Nephron (organoid): ENCODE data around the gene POC1A.

Experiments used
- H3K27ac Mint-ChIP-seq, 3 experiments: 2 replicates each; pipeline ENCODE4 v1.8.0; 2020; ENCODE audit warnings: mixed read lengths in 3 of 3, mild to moderate bottlenecking in 2 of 3, moderate library complexity in 1 of 3
- H3K27me3 Mint-ChIP-seq: 2 replicates; pipeline ENCODE4 v1.8.0; 2021; ENCODE audit warnings: low read depth, mild to moderate bottlenecking, moderate library complexity, mixed read lengths
- H3K36me3 Mint-ChIP-seq: 2 replicates; pipeline ENCODE4 v1.8.0; 2020; ENCODE audit warnings: low read depth, mixed read lengths
- H3K4me1 Mint-ChIP-seq: 2 replicates; pipeline ENCODE4 v1.8.0; 2020; ENCODE audit warnings: mixed read lengths
- H3K4me3 Mint-ChIP-seq, 3 experiments: 2 replicates each; pipeline ENCODE4 v1.8.0; 2020; ENCODE audit warnings: mild to moderate bottlenecking in 3 of 3, mixed read lengths in 3 of 3, moderate library complexity in 2 of 3
- H3K9me3 Mint-ChIP-seq: 2 replicates; pipeline ENCODE4 v1.8.0; 2020; ENCODE audit warnings: mixed read lengths
- TF ChIP-seq, protein P1 (sequence below), 3 experiments: fragments of 200-600 bp; sonication (generic); IDR thresholded peaks; one replicate each; pipeline ENCODE4 v1.5.0; 2021; ENCODE audit warnings: antibody characterized with exemption in 3 of 3; ENCODE audit not compliant: unreplicated experiment in 3 of 3

Gene POC1A

DNA sequence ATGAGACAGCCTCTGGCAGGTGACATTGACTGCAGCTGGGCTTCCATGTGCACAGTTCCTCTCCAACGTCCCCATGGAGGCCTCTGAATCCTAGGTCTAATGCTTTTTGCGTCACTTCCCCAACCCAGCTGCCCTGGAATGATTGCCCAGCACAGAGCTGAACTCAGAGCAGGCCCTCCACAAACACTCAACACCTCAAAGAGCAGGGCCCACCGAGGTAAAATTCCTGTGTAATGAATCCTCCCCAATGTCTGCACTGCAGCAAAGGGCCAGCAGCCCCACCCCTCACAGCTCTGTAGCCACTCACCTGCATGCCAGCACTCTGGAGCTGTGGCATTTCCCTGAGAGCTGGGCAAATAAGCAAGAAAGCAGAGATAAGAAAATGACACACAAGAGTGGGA lies 55.2 kb downstream of the POC1A start:
- Mint-ChIP-seq H3K4me1 (peaks cover 8% of the 10 kb centered on the region), H3K4me3 (no peak overlapping the region), H3K27ac (no peak overlapping the region), H3K27me3 (no peaks in the 10 kb centered on the region), H3K9me3 (peaks cover 12% of the 10 kb centered on the region), H3K36me3 (peaks cover 29% of the 10 kb centered on the region)
- TF ChIP-seq, protein P1, sequence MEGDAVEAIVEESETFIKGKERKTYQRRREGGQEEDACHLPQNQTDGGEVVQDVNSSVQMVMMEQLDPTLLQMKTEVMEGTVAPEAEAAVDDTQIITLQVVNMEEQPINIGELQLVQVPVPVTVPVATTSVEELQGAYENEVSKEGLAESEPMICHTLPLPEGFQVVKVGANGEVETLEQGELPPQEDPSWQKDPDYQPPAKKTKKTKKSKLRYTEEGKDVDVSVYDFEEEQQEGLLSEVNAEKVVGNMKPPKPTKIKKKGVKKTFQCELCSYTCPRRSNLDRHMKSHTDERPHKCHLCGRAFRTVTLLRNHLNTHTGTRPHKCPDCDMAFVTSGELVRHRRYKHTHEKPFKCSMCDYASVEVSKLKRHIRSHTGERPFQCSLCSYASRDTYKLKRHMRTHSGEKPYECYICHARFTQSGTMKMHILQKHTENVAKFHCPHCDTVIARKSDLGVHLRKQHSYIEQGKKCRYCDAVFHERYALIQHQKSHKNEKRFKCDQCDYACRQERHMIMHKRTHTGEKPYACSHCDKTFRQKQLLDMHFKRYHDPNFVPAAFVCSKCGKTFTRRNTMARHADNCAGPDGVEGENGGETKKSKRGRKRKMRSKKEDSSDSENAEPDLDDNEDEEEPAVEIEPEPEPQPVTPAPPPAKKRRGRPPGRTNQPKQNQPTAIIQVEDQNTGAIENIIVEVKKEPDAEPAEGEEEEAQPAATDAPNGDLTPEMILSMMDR (IDR thresholded peaks at IDR 0.05; ENCODE audit: unreplicated experiment in 3 of 3): no peak

DNA sequence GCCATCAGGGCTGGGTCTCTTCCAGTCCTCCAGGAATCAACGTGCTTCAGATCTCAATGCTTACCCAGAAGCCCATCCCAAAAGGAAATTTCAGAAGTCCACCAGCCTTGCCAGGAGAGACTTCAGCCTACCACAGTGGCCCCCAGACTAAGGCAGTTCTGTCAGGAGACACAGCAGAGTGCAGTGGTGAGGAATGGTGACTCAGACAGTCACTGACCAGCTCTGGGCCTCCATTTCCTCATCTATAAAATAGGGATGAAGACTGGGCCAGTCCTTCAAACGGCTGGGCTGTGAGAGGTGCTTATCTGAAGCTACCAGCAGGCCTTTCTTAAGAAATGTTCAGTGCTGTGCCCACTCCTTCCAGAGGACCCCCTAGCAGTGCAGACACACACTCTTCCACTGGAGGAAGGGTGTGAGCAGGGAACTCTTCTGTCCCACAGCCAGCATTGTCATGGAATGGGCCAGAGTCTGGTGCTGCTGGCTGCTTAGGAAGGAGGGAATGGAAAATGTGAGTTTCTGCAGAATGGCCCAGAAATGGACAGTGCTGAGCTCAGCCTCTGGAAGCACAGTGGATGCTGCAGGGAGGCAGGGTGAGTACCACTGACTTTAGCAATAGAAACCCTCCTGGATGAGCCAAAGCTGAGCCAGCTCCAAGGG lies 56.2 kb downstream of the POC1A start:
- TF ChIP-seq, protein P1 (IDR thresholded peaks at IDR 0.05; ENCODE audit: unreplicated experiment in 3 of 3): no peak
- peaks cover 14% of the 10 kb centered on the region for H3K4me1 Mint-ChIP-seq
- peaks cover 29% of the 10 kb centered on the region for H3K36me3 Mint-ChIP-seq
- peaks cover 12% of the 10 kb centered on the region for H3K9me3 Mint-ChIP-seq
- H3K27me3 Mint-ChIP-seq: no peaks in the 10 kb centered on the region
- no peak overlapping the region for H3K4me3 Mint-ChIP-seq
- no peak overlapping the region for H3K27ac Mint-ChIP-seq

DNA sequence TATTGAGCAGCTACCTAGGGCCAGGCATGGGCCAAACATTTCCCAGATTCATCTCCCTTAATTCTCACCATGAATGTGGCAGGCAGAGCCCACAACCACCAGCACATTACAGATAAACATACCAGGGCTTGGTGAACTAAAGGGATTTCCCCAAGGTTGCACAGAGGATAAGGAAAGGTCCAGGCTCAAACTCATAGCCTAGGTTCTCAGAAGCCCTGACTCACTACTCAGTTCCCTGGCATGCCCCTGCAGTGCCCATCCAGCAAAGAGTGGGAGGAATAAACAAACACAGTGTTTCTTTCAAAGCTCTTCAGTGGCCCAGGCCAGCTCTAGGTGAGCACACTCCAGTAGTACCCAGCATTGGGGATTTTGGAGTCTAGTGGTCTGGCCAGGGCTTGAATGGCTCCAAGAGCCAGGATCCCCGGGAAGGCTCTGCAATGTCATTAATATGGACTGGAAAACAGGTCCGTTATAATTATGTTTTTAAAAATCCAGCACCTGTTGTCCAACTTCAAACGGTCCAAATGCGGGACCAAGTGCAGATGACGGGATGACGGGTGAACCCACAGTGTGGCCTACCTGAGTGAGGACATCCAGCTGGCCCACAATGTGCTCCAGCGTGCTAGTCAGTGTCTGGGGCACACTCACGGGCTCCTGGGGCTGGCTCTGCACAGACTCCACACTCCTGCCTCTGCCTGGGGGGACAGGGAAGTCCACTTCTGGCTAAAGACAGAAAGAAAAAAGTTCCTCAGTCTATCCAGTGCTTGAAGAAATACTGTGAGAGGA lies 58.0 kb downstream of the POC1A start:
- TF ChIP-seq, protein P1 (IDR thresholded peaks at IDR 0.05; ENCODE audit: unreplicated experiment in 3 of 3): no peak
- Mint-ChIP-seq H3K9me3 (peaks cover 7% of the 10 kb centered on the region), H3K27me3 (peaks cover 5% of the 10 kb centered on the region), H3K36me3 (peaks cover 16% of the 10 kb centered on the region), H3K27ac (peak overlapping the region in 2 of 3 experiments; percentile 19 to 29), H3K4me1 (peaks cover 29% of the 10 kb centered on the region), H3K4me3 (no peak overlapping the region)

DNA sequence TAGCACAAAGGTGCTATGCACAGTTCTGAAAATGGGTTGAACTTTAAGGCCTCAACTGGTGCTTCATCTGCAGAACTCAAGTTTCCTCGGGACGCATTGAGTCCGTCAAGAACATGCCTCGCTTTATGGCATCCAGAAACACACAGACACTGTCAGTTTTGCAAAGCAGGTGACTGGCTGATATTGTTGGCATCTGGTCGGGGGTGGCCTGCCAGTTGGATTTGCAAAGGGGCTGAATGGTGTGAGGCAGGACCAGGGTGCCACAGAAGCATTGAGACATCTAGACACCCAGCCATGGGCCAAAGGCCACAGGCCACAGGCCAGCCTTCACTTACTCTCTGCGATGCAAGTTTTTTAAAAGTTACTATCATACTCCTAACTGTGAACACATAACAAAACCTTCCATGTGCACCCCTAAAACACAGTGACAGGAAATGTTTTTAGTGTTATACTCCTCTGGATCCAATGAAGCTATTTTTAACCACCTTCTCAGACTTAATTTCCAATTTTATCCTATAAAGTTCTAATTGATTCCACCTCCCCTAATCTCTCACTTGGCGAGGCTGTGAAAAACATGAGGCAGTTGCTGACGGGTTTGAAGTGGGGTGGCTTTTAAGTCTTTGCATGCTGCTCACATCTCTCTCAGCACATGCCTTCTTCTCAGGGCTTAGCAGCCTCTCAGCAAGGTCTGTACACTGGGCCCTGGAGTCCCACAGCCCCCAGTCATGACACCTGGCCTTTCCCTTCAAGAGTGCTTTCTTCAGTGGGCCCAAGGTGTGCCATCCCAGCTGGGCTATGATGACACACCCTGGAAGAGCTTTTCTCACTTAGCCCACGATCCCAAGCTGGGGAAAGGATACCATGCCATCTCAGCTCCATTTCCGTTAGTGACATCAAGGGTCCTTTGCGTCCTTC lies 59.4 kb downstream of the POC1A start:
- Mint-ChIP-seq H3K4me3 (no peak overlapping the region), H3K4me1 (peaks cover 43% of the 10 kb centered on the region), H3K27me3 (peaks cover 5% of the 10 kb centered on the region), H3K36me3 (peaks cover 8% of the 10 kb centered on the region), H3K9me3 (no peaks in the 10 kb centered on the region), H3K27ac (peak overlapping the region in 2 of 3 experiments; percentile 17 to 34)
- TF ChIP-seq, protein P1 (IDR thresholded peaks at IDR 0.05; ENCODE audit: unreplicated experiment in 3 of 3): no peak

DNA sequence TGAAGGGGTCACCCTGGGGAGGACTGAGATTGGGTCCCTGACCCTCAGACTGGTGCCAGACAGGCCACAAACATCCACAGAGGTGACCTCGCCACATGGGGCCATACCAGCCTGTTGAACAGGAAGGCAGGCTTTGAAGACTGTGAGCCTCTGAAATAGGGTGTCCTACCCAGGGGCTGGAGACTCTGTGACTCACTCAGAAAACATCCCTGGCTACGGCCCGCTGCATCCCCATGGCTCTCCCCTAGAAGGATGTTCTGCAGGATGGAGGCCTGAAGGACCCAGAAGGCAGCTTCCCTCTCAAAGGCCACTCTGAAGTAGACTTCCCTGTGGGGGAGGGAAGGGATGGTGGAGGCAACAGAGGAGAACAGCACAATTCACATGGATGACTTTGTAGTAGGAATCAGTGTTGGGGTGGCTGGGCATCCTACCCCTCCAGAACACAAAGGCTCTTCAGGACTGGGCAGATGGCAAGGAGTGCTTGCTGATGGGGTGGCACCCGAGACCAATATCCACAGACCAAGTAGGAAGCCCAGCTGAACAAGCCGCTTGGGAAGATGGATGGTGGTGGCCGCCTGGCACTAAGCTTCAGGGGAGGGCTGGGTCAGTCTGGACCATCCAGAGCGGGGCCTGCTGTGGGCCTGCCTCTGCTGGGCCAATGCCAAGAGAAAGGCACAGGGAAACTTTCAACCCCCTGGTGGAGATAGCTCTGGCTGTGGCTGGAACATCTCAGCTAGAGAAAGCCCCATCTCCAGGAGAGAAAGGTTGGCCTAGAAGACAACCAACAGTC lies 60.3 kb downstream of the POC1A start:
- no peak overlapping the region for H3K4me3 Mint-ChIP-seq
- peaks cover 52% of the 10 kb centered on the region for H3K4me1 Mint-ChIP-seq
- H3K36me3 Mint-ChIP-seq: peaks cover 4% of the 10 kb centered on the region
- H3K27me3 Mint-ChIP-seq: peaks cover 5% of the 10 kb centered on the region
- TF ChIP-seq, protein P1 (IDR thresholded peaks at IDR 0.05; ENCODE audit: unreplicated experiment in 3 of 3): no peak
- peak overlapping the region in 2 of 3 experiments; percentile 29 to 71 for H3K27ac Mint-ChIP-seq
- H3K9me3 Mint-ChIP-seq: no peaks in the 10 kb centered on the region
